ENCODE results near the gene S1PR3.

- TF ChIP-seq POLR2A (IDR thresholded peaks at IDR 0.05; ENCODE audit: low read depth, low read length) (no peak), SPI1 (IDR thresholded peaks at IDR 0.05; ENCODE audit: low read depth, low read length) (no peak)
Measured at GRCh38 chr9:89032661-89033060, 41.4 kb downstream of the S1PR3 start.
